HepG2 (cell line): ENCODE measurements around the gene ADGRG1. TPM values are rescaled to one million over a fixed set of nuclear protein-coding genes. Genes with fewer than 3 reads are reported as not detected.

Experiments used
- ATRX ChIP-seq: sonication (generic); formaldehyde crosslinking; IDR thresholded peaks from 2 replicates; pipeline ENCODE4 v1.4.0; 2020; ENCODE audit warnings: missing genetic modification reagents, borderline replicate concordance
- CBX5 ChIP-seq: sonication (generic); formaldehyde crosslinking; IDR thresholded peaks from 2 replicates; pipeline ENCODE4 v1.4.0; 2020; ENCODE audit warnings: missing genetic modification reagents, borderline replicate concordance
- FOXA1 ChIP-seq, 2 experiments: fragments of 450-650 bp in 1 of 2; sonication (generic) in 1 of 2; formaldehyde crosslinking in 1 of 2; IDR thresholded peaks; 2 replicates each; pipeline versions ENCODE4 v1.4.0 to v1.6.1; 2016 to 2020; ENCODE audit warnings: missing genetic modification reagents in 1 of 2
- GATAD2A ChIP-seq: IDR thresholded peaks from 2 replicates; pipeline ENCODE4 v1.6.1; 2016
- HOXA5 ChIP-seq: sonication (generic); formaldehyde crosslinking; IDR thresholded peaks from 2 replicates; pipeline ENCODE4 v1.4.0; 2020; ENCODE audit warnings: missing genetic modification reagents
- JDP2 ChIP-seq: sonication (generic); formaldehyde crosslinking; IDR thresholded peaks from 2 replicates; pipeline ENCODE4 v1.8.1; 2022; ENCODE audit warnings: missing genetic modification reagents, borderline replicate concordance
- KLF9 ChIP-seq: IDR thresholded peaks from 2 replicates; pipeline ENCODE4 v1.6.1; 2016; ENCODE audit warnings: low read depth
- MBD4 ChIP-seq: IDR thresholded peaks from 2 replicates; pipeline ENCODE4 v1.6.1; 2012; ENCODE audit warnings: low read length, inconsistent platforms, borderline replicate concordance
- PCBP2 ChIP-seq: fragments of 200-400 bp; formaldehyde crosslinking; optimal IDR thresholded peaks from 2 replicates; pipeline ENCODE3; 2018; ENCODE audit warnings: low read length, low read depth; ENCODE audit not compliant: poor library complexity, severe bottlenecking
- RBM22 ChIP-seq: fragments of 200-400 bp; formaldehyde crosslinking; optimal IDR thresholded peaks from 2 replicates; pipeline ENCODE3; 2017; ENCODE audit warnings: mild to moderate bottlenecking, low read length, moderate library complexity
- SMC3 ChIP-seq: IDR thresholded peaks from 2 replicates; pipeline ENCODE4 v1.6.1; 2011; ENCODE audit warnings: low read length, improper control_type of control experiment
- SRF ChIP-seq: IDR thresholded peaks from 2 replicates; pipeline ENCODE4 v1.6.1; 2011; ENCODE audit warnings: mild to moderate bottlenecking, low read depth, low read length, moderate library complexity
- TEAD3 ChIP-seq: optimal IDR thresholded peaks from 2 replicates; pipeline ENCODE3; 2016; ENCODE audit warnings: borderline replicate concordance
- ZBTB1 ChIP-seq: sonication (generic); formaldehyde crosslinking; IDR thresholded peaks from 2 replicates; pipeline ENCODE4 v1.4.0; 2020; ENCODE audit warnings: missing genetic modification reagents, borderline replicate concordance
- ZBTB3 ChIP-seq: sonication (generic); formaldehyde crosslinking; IDR thresholded peaks from 2 replicates; pipeline ENCODE4 v1.4.0; 2020; ENCODE audit warnings: low read depth, mild to moderate bottlenecking, moderate library complexity, missing genetic modification reagents, borderline replicate concordance
- ZNF101 ChIP-seq: sonication (generic); formaldehyde crosslinking; IDR thresholded peaks from 2 replicates; pipeline ENCODE4 v1.4.0; 2020; ENCODE audit warnings: mild to moderate bottlenecking, low read depth, missing genetic modification reagents, borderline replicate concordance
- ZNF136 ChIP-seq: sonication (generic); formaldehyde crosslinking; IDR thresholded peaks from 2 replicates; pipeline ENCODE4 v1.8.1; 2022; ENCODE audit warnings: low read depth, mild to moderate bottlenecking, moderate library complexity, missing genetic modification reagents
- ZNF34 ChIP-seq: sonication (generic); formaldehyde crosslinking; IDR thresholded peaks from 2 replicates; pipeline ENCODE4 v1.4.0; 2020; ENCODE audit warnings: mild to moderate bottlenecking, missing genetic modification reagents, borderline replicate concordance
- ZNF589 ChIP-seq: sonication (generic); formaldehyde crosslinking; conservative IDR thresholded peaks from 2 replicates; pipeline ENCODE4 v1.8.0; 2022; ENCODE audit warnings: mild to moderate bottlenecking, moderate library complexity, missing genetic modification reagents
- ZNF720 ChIP-seq: sonication (generic); formaldehyde crosslinking; IDR thresholded peaks from 2 replicates; pipeline ENCODE4 v1.4.0; 2020; ENCODE audit warnings: missing genetic modification reagents
- ZNF766 ChIP-seq: sonication (generic); formaldehyde crosslinking; IDR thresholded peaks from 2 replicates; pipeline ENCODE4 v1.5.0; 2020; ENCODE audit warnings: missing genetic modification reagents, borderline replicate concordance
- ZNF781 ChIP-seq: sonication (generic); formaldehyde crosslinking; IDR thresholded peaks from 2 replicates; pipeline ENCODE4 v1.5.1; 2020; ENCODE audit warnings: borderline replicate concordance, mild to moderate bottlenecking, missing genetic modification reagents; ENCODE audit errors: not compliant biosample characterization
- polyA plus RNA-seq, 8 experiments: library from polyadenylated mRNA; depleted of rRNA in 3 of 8; stranded (reverse) in 7 of 8; unstranded in 1 of 8; fragments of >200 nt; fragmentation: Illumina TruSeq in 4 of 8; extraction: Trizol in 4 of 8; gene quantifications; 2 replicates each; pipeline versions ENCODE4 v1.2.1 to v1.2.3, GENCODE V29; 2011 to 2016; ENCODE audit warnings: low read depth in 4 of 8, missing spikeins in 1 of 8, mixed read lengths in 1 of 8; ENCODE audit not compliant: insufficient read depth in 1 of 8
- total RNA-seq, 5 experiments: library from RNA; depleted of rRNA; stranded (reverse); fragments of >200 nt; fragmentation: Illumina TruSeq; extraction: Trizol; gene quantifications; 2 replicates each; pipeline ENCODE4 v1.2.3, GENCODE V29; 2016; ENCODE audit warnings: low read depth in 1 of 5
- TF ChIP-seq, protein P1 (sequence below): sonication (generic); formaldehyde crosslinking; IDR thresholded peaks from 2 replicates; pipeline ENCODE4 v1.5.0; 2020; ENCODE audit warnings: missing genetic modification reagents, mild to moderate bottlenecking, borderline replicate concordance
- TF ChIP-seq, protein P2 (sequence below): IDR thresholded peaks from 2 replicates; pipeline ENCODE4 v1.6.1; 2016; ENCODE audit warnings: control low read depth
- TF ChIP-seq, protein P3 (sequence below): fragments of 450-650 bp; IDR thresholded peaks from 2 replicates; pipeline ENCODE4 v1.6.1; 2017
- TF ChIP-seq, protein P4 (sequence below): sonication (generic); formaldehyde crosslinking; IDR thresholded peaks from 2 replicates; pipeline ENCODE4 v1.4.0; 2020; ENCODE audit warnings: missing genetic modification reagents, mild to moderate bottlenecking, borderline replicate concordance
- TF ChIP-seq, protein P5 (sequence below): IDR thresholded peaks from 2 replicates; pipeline ENCODE4 v1.6.1; 2016; ENCODE audit warnings: low read depth, borderline replicate concordance

ADGRG1 gene
- total and polyA plus RNA-seq, 2 of the 13 experiments (the other 11 are each of a cell fraction or from before 2014, with no cell fraction given) = 2.7 to 5.9 TPM

DNA sequence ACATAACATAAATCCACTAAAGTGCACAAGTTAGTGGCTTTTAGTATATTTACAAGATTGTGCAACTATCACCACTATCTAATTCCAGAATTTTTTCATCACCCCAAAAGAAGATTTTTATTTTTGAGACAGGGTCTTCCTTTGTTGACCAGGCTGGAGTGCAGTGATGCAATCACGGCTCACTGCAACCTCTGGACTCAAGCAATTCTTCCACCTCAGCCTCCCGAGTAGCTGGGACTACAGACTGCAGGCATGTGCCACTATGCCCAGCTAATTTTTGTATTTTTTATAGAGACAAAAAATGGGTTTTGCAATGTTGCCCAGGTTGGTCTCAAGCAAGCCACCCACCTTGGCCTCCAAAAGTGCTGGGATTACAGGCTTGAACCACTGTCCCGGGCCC lies 81.2 kb downstream of the ADGRG1 start (continued):
- TF ChIP-seq, protein P1, sequence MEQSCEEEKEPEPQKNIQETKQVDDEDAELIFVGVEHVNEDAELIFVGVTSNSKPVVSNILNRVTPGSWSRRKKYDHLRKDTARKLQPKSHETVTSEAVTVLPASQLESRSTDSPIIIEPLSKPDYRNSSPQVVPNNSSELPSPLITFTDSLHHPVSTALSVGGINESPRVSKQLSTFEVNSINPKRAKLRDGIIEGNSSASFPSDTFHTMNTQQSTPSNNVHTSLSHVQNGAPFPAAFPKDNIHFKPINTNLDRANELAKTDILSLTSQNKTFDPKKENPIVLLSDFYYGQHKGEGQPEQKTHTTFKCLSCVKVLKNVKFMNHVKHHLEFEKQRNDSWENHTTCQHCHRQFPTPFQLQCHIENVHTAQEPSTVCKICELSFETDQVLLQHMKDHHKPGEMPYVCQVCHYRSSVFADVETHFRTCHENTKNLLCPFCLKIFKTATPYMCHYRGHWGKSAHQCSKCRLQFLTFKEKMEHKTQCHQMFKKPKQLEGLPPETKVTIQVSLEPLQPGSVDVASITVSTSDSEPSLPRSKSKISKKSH (CRISPR knock-in tag) = no peak
- no peak for TF ChIP-seq KLF9
- no peak for TF ChIP-seq ZNF34 (CRISPR knock-in tag)
- TF ChIP-seq GATAD2A (CRISPR knock-in tag) = peak; percentile 94
- no peak for TF ChIP-seq ZBTB1 (CRISPR knock-in tag)
- TF ChIP-seq PCBP2 = no peak
- no peak for TF ChIP-seq ZNF720 (CRISPR knock-in tag)
- TF ChIP-seq ZNF781 (CRISPR knock-in tag) = no peak
- TF ChIP-seq MBD4 = no peak; the same call in 1 of the 2 replicates
- no peak for TF ChIP-seq ZNF766
- no peak; the same call in 1 of the 2 replicates for TF ChIP-seq HOXA5 (CRISPR knock-in tag)
- no peak for TF ChIP-seq JDP2 (CRISPR knock-in tag)
- TF ChIP-seq ZNF136 (CRISPR knock-in tag) = no peak
- no peak for TF ChIP-seq ZNF589
- no peak for TF ChIP-seq ZNF101
- TF ChIP-seq, protein P2, sequence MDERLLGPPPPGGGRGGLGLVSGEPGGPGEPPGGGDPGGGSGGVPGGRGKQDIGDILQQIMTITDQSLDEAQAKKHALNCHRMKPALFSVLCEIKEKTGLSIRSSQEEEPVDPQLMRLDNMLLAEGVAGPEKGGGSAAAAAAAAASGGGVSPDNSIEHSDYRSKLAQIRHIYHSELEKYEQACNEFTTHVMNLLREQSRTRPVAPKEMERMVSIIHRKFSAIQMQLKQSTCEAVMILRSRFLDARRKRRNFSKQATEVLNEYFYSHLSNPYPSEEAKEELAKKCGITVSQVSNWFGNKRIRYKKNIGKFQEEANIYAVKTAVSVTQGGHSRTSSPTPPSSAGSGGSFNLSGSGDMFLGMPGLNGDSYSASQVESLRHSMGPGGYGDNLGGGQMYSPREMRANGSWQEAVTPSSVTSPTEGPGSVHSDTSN (CRISPR knock-in tag) = no peak
- no peak for TF ChIP-seq SRF
- TF ChIP-seq, protein P3, sequence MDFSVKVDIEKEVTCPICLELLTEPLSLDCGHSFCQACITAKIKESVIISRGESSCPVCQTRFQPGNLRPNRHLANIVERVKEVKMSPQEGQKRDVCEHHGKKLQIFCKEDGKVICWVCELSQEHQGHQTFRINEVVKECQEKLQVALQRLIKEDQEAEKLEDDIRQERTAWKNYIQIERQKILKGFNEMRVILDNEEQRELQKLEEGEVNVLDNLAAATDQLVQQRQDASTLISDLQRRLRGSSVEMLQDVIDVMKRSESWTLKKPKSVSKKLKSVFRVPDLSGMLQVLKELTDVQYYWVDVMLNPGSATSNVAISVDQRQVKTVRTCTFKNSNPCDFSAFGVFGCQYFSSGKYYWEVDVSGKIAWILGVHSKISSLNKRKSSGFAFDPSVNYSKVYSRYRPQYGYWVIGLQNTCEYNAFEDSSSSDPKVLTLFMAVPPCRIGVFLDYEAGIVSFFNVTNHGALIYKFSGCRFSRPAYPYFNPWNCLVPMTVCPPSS = no peak
- TF ChIP-seq CBX5 (CRISPR knock-in tag) = peak; percentile 33; the same call in 1 of the 2 replicates
- TF ChIP-seq ZBTB3 (CRISPR knock-in tag) = no peak
- no peak for TF ChIP-seq RBM22
- TF ChIP-seq FOXA1 (IDR thresholded peaks at IDR 0.05) = no peak
- TF ChIP-seq FOXA1 (CRISPR knock-in tag; IDR thresholded peaks at IDR 0.05) = peak; percentile 82
- TF ChIP-seq TEAD3 (CRISPR knock-in tag) = peak; percentile 74
- TF ChIP-seq, protein P4, sequence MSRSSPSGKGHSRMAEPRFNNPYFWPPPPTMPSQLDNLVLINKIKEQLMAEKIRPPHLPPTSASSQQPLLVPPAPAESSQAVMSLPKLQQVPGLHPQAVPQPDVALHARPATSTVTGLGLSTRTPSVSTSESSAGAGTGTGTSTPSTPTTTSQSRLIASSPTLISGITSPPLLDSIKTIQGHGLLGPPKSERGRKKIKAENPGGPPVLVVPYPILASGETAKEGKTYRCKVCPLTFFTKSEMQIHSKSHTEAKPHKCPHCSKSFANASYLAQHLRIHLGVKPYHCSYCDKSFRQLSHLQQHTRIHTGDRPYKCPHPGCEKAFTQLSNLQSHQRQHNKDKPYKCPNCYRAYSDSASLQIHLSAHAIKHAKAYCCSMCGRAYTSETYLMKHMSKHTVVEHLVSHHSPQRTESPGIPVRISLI (CRISPR knock-in tag) = peak; percentile 68; the same call in 1 of the 2 replicates
- TF ChIP-seq, protein P5, sequence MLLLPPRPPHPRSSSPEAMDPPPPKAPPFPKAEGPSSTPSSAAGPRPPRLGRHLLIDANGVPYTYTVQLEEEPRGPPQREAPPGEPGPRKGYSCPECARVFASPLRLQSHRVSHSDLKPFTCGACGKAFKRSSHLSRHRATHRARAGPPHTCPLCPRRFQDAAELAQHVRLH (CRISPR knock-in tag) = peak; percentile 38; the same call in 1 of the 2 replicates
- TF ChIP-seq ATRX = no peak
- TF ChIP-seq SMC3 = no peak
